Gastrocnemius medialis (tissue), 4 donors: ENCODE results near the gene HMCES. TPM values are rescaled to one million over a fixed set of nuclear protein-coding genes. Genes with fewer than 3 reads are reported as not detected.

ENCODE experiments used
- ATAC-seq, 2 donors: fragments of 150-250 bp; one replicate each; pipeline ENCODE4 v1.9.1; 2016
- DNase-seq, 2 donors: peaks; one replicate each; pipeline ENCODE4 v3.0.0-alpha.2; 2019
- H3K27ac ChIP-seq, 4 donors: fragments of 200-600 bp; sonication (generic); 1 replicate in 1 of 4; 2 replicates in 3 of 4; pipeline ENCODE4 v1.5.1; 2016 to 2018; ENCODE audit warnings: mild to moderate bottlenecking in 2 of 4, moderate library complexity in 1 of 4
- H3K27me3 ChIP-seq, 3 donors: fragments of 200-600 bp; sonication (generic) in 2 of 3; 1 replicate in 1 of 3; 2 replicates in 2 of 3; pipeline versions ENCODE4 v1.5.1 to v1.6.0; 2016 to 2019; ENCODE audit warnings: mild to moderate bottlenecking in 1 of 3, moderate library complexity in 1 of 3
- H3K36me3 ChIP-seq, 2 donors: fragments of 200-600 bp; sonication (generic) in 1 of 2; one replicate each; pipeline ENCODE4 v1.5.1; 2017 to 2018
- H3K4me1 ChIP-seq, 2 donors: fragments of 200-600 bp; sonication (generic) in 1 of 2; one replicate each; pipeline ENCODE4 v1.5.1; 2016 to 2017; ENCODE audit warnings: mild to moderate bottlenecking in 2 of 2
- H3K4me3 ChIP-seq, 4 donors: fragments of 200-600 bp; sonication (generic) in 3 of 4; 1 replicate in 1 of 4; 2 replicates in 3 of 4; pipeline ENCODE4 v1.5.1; 2016 to 2019; ENCODE audit warnings: mild to moderate bottlenecking in 2 of 4
- H3K9me3 ChIP-seq, 3 donors: fragments of 200-600 bp; sonication (generic) in 2 of 3; 1 replicate in 1 of 3; 2 replicates in 2 of 3; pipeline ENCODE4 v1.5.1; 2016 to 2019
- CTCF ChIP-seq, 5 experiments: fragments of 450-650 bp in 3 of 5; fragments of 200-600 bp in 2 of 5; sonication (generic) in 2 of 5; IDR thresholded peaks in 4 of 5; conservative IDR thresholded peaks in 1 of 5; 1 replicate in 4 of 5; 2 replicates in 1 of 5; pipeline ENCODE4 v1.5.1; 2016 to 2019; ENCODE audit warnings: antibody characterized with exemption in 5 of 5, mild to moderate bottlenecking in 3 of 5, moderate library complexity in 3 of 5
- POLR2A ChIP-seq, 2 donors: fragments of 450-650 bp; IDR thresholded peaks; one replicate each; pipeline ENCODE4 v1.6.1; 2017; ENCODE audit warnings: antibody characterized with exemption in 2 of 2, mild to moderate bottlenecking in 2 of 2, moderate library complexity in 2 of 2
- in situ Hi-C, 4 donors: fragments of 200-750 bp; cut with MboI; loops; one replicate each; pipeline versions ENCODE4 v1.15.0 to v1.8.0; 2017; ENCODE audit warnings: low sequenced_read_pairs in 4 of 4
- intact Hi-C: fragments of 100-400 bp; cut with DNase I; formaldehyde crosslinking; loops from one replicate; pipeline ENCODE4 v1.15.1; 2023; ENCODE audit warnings: low total_unique reads
- total RNA-seq, 4 donors: library from RNA; depleted of rRNA; stranded (reverse); fragments of >200 nt; gene quantifications; one replicate each; pipeline versions ENCODE4 v1.1.0 to v1.2.3, GENCODE V29; 2016

The HMCES gene
- total RNA-seq, 4 donors from 2014 or later, result 24.7 to 35.2 (median 29.5) TPM

GRCh38 chr3:129318921-129319320 lies 40.3 kb downstream of the HMCES start:
- Histone ChIP-seq H3K27me3 (no peaks in the 10 kb centered on the region), H3K27ac (no peak overlapping the region), H3K9me3 (no peaks in the 10 kb centered on the region), H3K4me3 (no peak overlapping the region), H3K4me1 (peaks cover 12 to 18% of the 10 kb centered on the region in 2 donors), H3K36me3 (peaks cover 0 to 6% of the 10 kb centered on the region in 2 donors)
- intact Hi-C loops (loop anchor here (5.0 kb wide), 2 partner anchors 123 to 197 kb away; partner anchors contain the start of genes IFT122 and RAB43), in situ Hi-C loops (no loop called here)
- no peak for TF ChIP-seq CTCF (IDR thresholded peaks at IDR 0.05 in 4 of 5, conservative IDR thresholded peaks at IDR 0.05 in 1 of 5)
- no peak for TF ChIP-seq POLR2A (IDR thresholded peaks at IDR 0.05)
- DNase-seq, result no peak
- ATAC-seq, result no peak

- H3K4me1 ChIP-seq, result peaks cover 4 to 12% of the 10 kb centered on the region in 2 donors
- no peak overlapping the region for H3K4me3 ChIP-seq
- intact Hi-C loops (no loop called here), in situ Hi-C loops (no loop called here)
- no peak for ATAC-seq
- no peak overlapping the region for H3K27ac ChIP-seq
- TF ChIP-seq CTCF (IDR thresholded peaks at IDR 0.05 in 4 of 5, conservative IDR thresholded peaks at IDR 0.05 in 1 of 5), result no peak
- no peak for TF ChIP-seq POLR2A (IDR thresholded peaks at IDR 0.05)
- DNase-seq, result no peak
- peaks cover 0 to 6% of the 10 kb centered on the region in 2 donors for H3K36me3 ChIP-seq
- H3K9me3 ChIP-seq, result no peaks in the 10 kb centered on the region
- no peaks in the 10 kb centered on the region for H3K27me3 ChIP-seq
Measured at GRCh38 chr3:129320261-129320660, 41.6 kb downstream of the HMCES start.

GRCh38 chr3:129320825-129321487 lies 42.3 kb downstream of the HMCES start:
- in situ Hi-C loops (no loop called here), intact Hi-C loops (no loop called here)
- Histone ChIP-seq H3K9me3 (no peaks in the 10 kb centered on the region), H3K4me3 (no peak overlapping the region), H3K27ac (no peak overlapping the region), H3K36me3 (peaks cover 0 to 6% of the 10 kb centered on the region in 2 donors), H3K4me1 (peaks cover 4 to 12% of the 10 kb centered on the region in 2 donors), H3K27me3 (no peaks in the 10 kb centered on the region)
- DNase-seq (no peak), ATAC-seq (no peak)
- TF ChIP-seq CTCF (IDR thresholded peaks at IDR 0.05 in 4 of 5, conservative IDR thresholded peaks at IDR 0.05 in 1 of 5) (no peak), POLR2A (IDR thresholded peaks at IDR 0.05) (no peak)

GRCh38 chr3:129321887-129322286 lies 43.2 kb downstream of the HMCES start:
- Histone ChIP-seq H3K27me3 (no peaks in the 10 kb centered on the region), H3K4me3 (no peak overlapping the region), H3K9me3 (no peaks in the 10 kb centered on the region), H3K36me3 (peaks cover 0 to 6% of the 10 kb centered on the region in 2 donors), H3K27ac (no peak overlapping the region), H3K4me1 (peaks cover 4 to 6% of the 10 kb centered on the region in 2 donors)
- no peak for ATAC-seq
- no peak for DNase-seq
- intact Hi-C loops, result no loop called here
- no peak for TF ChIP-seq POLR2A (IDR thresholded peaks at IDR 0.05)
- no peak for TF ChIP-seq CTCF (IDR thresholded peaks at IDR 0.05 in 4 of 5, conservative IDR thresholded peaks at IDR 0.05 in 1 of 5)
- in situ Hi-C loops, result no loop called here
